GM12891 (cell line): Measurements from ENCODE around the gene FNDC11.

Experiments
- DNase-seq: peaks from one replicate; pipeline ENCODE4 v3.0.0; 2011; ENCODE audit warnings: low spot score; ENCODE audit not compliant: insufficient read length
- FAIRE-seq: peaks from 2 replicates; lab custom pipeline; 2011; peaks lifted over from hg19 to GRCh38; lab: Jason Lieb, UNC
- PAX5 ChIP-seq: IDR thresholded peaks from 2 replicates; pipeline ENCODE4 v1.6.1; 2011; ENCODE audit warnings: low read length, moderate library complexity, mild to moderate bottlenecking; ENCODE audit not compliant: insufficient read depth, severe bottlenecking
- POLR2A ChIP-seq: IDR thresholded peaks from 2 replicates; pipeline ENCODE4 v1.6.1; 2011; ENCODE audit warnings: low read depth, low read length, control low read depth
- POLR2AphosphoS5 ChIP-seq: IDR thresholded peaks from 2 replicates; pipeline ENCODE4 v1.6.1; 2011; ENCODE audit warnings: low read depth, low read length, control low read depth
- POU2F2 ChIP-seq: IDR thresholded peaks from 2 replicates; pipeline ENCODE4 v1.6.1; 2011; ENCODE audit warnings: low read depth, mild to moderate bottlenecking, control low read depth, low read length, moderate library complexity
- SPI1 ChIP-seq: IDR thresholded peaks from 2 replicates; pipeline ENCODE4 v1.6.1; 2011; ENCODE audit warnings: low read depth, low read length, control low read depth
- TAF1 ChIP-seq: IDR thresholded peaks from 2 replicates; pipeline ENCODE4 v1.6.1; 2011; ENCODE audit warnings: low read depth, low read length, control low read depth

The FNDC11 gene

GRCh38 chr20:63545814-63546213, 8.1 kb upstream of the FNDC11 start:
- FAIRE-seq = peak; percentile 57
- TF ChIP-seq SPI1 = no peak
- TF ChIP-seq PAX5 = no peak
- TF ChIP-seq POU2F2 = no peak
- DNase-seq = no peak

DNA sequence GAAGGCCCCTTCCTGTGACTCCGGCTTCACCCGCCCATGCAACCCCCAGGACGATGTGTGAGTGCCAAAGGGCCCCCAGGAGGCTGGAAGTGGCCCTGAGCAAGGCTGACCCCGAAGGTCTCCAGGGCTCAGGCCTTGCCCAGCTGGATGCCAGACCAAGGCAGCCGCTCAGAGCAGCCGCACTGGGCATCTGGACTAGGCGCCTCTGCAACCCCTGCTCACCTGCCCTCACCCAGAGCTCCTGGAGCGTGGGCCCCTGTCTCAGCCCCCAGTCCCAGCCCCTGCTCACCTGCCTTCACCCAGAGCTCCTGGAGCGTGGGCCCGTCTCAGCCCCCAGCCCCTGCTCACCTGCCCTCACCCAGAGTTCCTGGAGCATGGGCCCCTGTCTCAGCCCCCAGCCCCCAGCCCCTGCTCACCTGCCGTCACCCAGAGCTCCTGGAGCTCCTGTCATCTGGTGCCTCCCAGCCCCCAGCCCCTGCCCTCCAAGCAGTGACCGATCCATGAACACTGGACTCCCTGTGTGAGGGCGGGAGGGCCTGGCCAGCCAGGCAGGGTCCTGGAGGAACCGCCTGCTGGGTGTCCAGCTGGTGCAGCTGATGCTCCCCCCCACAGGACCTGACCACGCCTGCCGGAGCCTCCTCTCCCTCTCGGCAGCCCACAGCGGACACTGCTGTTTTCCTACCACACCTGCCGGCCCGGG, 7.6 kb upstream of the FNDC11 start:
- no peak for FAIRE-seq
- DNase-seq = no peak
- TF ChIP-seq POLR2A (no peak), SPI1 (no peak), TAF1 (no peak), POLR2AphosphoS5 (no peak), PAX5 (no peak), POU2F2 (no peak)

DNA sequence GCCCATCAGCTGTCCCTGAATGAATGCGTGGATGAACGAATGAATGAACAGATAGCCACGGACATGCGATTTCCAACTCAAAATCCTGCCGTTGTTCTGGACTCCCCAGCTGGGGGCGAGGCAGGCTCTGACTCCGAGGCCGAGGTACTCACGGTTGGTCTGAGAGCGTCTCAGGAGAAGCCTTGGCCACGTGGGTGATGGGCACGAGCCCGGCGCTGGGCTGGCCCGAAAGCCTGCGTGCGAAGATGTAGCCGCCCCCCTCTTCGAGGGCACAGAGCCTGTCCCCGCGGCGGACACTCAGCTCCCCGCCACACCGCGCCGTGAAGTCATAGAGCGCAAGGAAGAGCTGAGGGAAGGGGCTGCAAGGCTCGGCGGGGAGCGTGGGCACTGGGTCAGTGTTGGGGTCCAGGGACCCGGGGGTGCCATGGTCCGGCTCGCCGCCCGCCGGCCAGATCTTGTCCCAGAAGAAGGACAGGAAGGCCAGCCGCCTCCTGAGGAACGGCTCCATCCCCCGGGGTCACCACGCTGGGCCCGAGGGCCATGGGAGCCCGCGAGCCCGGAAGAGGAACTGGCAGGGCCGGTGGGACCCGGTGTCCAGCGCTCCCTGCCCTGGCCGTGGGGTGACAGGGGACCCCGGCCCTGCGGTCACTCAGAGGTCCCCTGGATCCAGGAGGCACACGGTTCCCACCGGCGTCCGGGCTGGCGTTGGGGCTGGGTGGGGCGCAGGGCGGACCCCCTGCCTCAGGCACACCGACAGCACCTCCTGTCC, 6.8 kb upstream of the FNDC11 start:
- FAIRE-seq (no peak), DNase-seq (no peak)
- no peak for TF ChIP-seq PAX5

- DNase-seq = no peak
- TF ChIP-seq TAF1 (no peak), POLR2A (no peak)
- no peak for FAIRE-seq
These were observed 6.1 kb upstream of the FNDC11 start, which contains the start of gene SRMS for GRCh38 chr20:63547725-63548480. Gene SRMS (minus strand): TSS chr20:63547749. CDS start chr20:63547463, 286 bp downstream.

- DNase-seq = no peak
- no peak for FAIRE-seq
- no peak for TF ChIP-seq TAF1
- no peak for TF ChIP-seq POLR2AphosphoS5
- no peak for TF ChIP-seq PAX5
- TF ChIP-seq POU2F2 = no peak
These were observed 5.4 kb upstream of the FNDC11 start for GRCh38 chr20:63548542-63548941.

DNA sequence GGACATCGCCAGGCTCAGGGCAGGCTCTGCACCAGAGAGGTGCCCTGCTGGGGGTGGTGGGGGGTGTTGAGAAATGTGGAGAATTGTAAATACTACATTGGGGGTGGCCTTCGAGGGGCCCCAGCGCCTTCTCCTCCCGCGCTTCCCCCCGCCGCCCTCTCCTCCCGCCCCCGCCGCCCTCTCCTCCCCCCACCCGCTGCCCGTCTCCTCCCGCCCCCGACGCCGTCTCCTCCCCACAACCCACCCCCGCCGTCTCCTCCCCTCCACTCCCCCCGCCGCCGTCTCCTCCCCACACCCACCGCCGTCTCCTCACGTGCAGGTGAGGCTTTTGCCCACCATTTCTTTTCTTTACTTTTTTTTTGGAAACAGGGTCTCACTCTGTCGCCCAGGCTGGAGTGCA, 4.9 kb upstream of the FNDC11 start:
- FAIRE-seq = no peak
- TF ChIP-seq SPI1 = no peak
- TF ChIP-seq POLR2AphosphoS5 = no peak
- TF ChIP-seq POLR2A = no peak
- no peak for TF ChIP-seq PAX5
- TF ChIP-seq TAF1 = no peak
- TF ChIP-seq POU2F2 = no peak
- DNase-seq = no peak

DNA sequence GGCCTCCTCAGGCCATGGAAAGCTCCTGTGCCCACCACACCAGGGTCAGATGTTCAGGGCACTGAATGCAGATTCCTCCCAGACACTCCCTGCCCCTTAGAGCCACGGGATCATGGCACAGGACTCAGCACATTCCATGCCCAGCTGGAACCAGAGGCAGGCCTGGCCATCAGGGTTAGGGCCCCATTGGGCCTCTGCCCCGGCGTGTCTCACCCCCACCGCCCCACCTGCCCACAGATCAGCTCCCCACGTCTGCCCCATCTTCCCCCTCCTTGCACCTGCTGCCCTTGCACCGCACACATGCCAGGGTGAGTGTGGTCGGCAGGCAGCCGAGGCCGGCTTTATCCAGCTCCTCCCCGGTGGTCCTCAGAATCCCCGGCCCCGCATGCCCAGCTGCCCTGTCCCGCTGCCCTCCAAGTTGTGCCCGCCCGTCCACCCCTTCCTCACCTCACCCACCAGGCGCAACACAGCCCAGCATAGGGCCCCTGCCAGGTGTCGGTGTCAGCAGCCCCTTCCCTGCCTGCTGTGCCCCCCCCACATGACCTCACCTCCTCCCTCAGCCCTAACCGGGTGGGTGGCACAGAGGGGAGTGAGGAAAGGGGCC, 4.2 kb upstream of the FNDC11 start:
- TF ChIP-seq POLR2AphosphoS5 (no peak), SPI1 (no peak), PAX5 (no peak)
- no peak for FAIRE-seq
- no peak for DNase-seq

DNA sequence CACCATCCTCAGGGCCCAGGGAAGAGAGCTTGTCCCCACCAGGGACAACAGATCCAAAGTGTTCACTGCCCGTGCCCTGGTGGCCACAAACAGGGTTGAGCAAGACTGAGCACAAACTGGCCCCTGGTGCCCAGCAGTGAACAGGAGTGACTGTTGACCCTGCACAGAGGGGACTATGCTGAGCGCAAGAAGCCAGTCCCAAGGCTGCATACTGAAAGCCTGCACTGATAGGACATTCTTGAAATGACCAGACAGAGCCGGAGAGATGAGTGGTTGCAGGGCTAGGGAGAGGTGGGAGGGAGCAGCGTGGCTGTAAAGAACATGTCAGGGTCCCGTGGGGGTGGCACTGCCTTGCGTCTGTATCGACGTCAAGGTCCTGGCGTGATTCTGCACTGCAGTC, 2.9 kb upstream of the FNDC11 start:
- TF ChIP-seq PAX5 = no peak
- no peak for TF ChIP-seq SPI1
- no peak for TF ChIP-seq POLR2A
- TF ChIP-seq POLR2AphosphoS5 = no peak
- TF ChIP-seq POU2F2 = no peak
- TF ChIP-seq TAF1 = no peak
- FAIRE-seq (no peak), DNase-seq (no peak)

GRCh38 chr20:63552481-63553249, 1.3 kb upstream of the FNDC11 start:
- peak; percentile 64 for DNase-seq
- peak; percentile 89 for FAIRE-seq
- TF ChIP-seq SPI1 (peak; percentile 36), POLR2AphosphoS5 (no peak), PAX5 (peak; percentile 71)
